ENCODE measurements around the gene SPATA31D3. TPM values are rescaled to one million over a fixed set of nuclear protein-coding genes. Genes with fewer than 3 reads are reported as not detected.

The SPATA31D3 gene
- total and polyA plus RNA-seq, 4 donors: not detected

GRCh38 chr9:81989700-81990099 lies 46.4 kb downstream of the SPATA31D3 start:
- Histone ChIP-seq H3K27ac (ENCODE audit: low read depth in 1 of 2, low read length in 2 of 2) (no peak overlapping the region), H3K4me1 (ENCODE audit: control insufficient read depth in 4 of 4, insufficient read depth in 4 of 4, low read length in 3 of 4) (no peaks in the 10 kb centered on the region), H3K9ac (ENCODE audit: low read depth in 1 of 2, low read length in 2 of 2) (no peak overlapping the region), H3K9me3 (ENCODE audit: control insufficient read depth in 4 of 4, low read length in 3 of 4) (no peaks in the 10 kb centered on the region), H3K4me3 (ENCODE audit: low read depth in 1 of 3, low read length in 3 of 3) (no peak overlapping the region), H3K36me3 (ENCODE audit: control insufficient read depth in 4 of 4, insufficient read depth in 3 of 4, low read depth in 1 of 4, low read length in 3 of 4) (no peaks in the 10 kb centered on the region), H3K27me3 (ENCODE audit: control insufficient read depth in 4 of 4, insufficient read depth in 4 of 4, low read length in 3 of 4) (no peaks in the 10 kb centered on the region)
- WGBS: 97% methylated on average over 1 of the region's 1 CpG
- DNase-seq (ENCODE audit: low spot score): no peak
- TF ChIP-seq ZBTB33 (IDR thresholded peaks at IDR 0.05): no peak
- TF ChIP-seq, protein P1, sequence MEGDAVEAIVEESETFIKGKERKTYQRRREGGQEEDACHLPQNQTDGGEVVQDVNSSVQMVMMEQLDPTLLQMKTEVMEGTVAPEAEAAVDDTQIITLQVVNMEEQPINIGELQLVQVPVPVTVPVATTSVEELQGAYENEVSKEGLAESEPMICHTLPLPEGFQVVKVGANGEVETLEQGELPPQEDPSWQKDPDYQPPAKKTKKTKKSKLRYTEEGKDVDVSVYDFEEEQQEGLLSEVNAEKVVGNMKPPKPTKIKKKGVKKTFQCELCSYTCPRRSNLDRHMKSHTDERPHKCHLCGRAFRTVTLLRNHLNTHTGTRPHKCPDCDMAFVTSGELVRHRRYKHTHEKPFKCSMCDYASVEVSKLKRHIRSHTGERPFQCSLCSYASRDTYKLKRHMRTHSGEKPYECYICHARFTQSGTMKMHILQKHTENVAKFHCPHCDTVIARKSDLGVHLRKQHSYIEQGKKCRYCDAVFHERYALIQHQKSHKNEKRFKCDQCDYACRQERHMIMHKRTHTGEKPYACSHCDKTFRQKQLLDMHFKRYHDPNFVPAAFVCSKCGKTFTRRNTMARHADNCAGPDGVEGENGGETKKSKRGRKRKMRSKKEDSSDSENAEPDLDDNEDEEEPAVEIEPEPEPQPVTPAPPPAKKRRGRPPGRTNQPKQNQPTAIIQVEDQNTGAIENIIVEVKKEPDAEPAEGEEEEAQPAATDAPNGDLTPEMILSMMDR (IDR thresholded peaks at IDR 0.05; ENCODE audit: low read depth, low read length, missing input control): no peak
- TF ChIP-seq GABPA (IDR thresholded peaks at IDR 0.05 in 1 of 2, conservative IDR thresholded peaks at IDR 0.05 in 1 of 2): no peak
- TF ChIP-seq SP1 (IDR thresholded peaks at IDR 0.05): no peak
- TF ChIP-seq RAD21 (IDR thresholded peaks at IDR 0.05): no peak
- TF ChIP-seq HNF4A (conservative IDR thresholded peaks at IDR 0.05): no peak
- no peak for TF ChIP-seq FOXA1 (IDR thresholded peaks at IDR 0.05)
- no peak for TF ChIP-seq RXRA (IDR thresholded peaks at IDR 0.05)

GRCh38 chr9:81993656-81994055 lies 50.4 kb downstream of the SPATA31D3 start:
- no peaks in the 10 kb centered on the region for H3K4me1 ChIP-seq (ENCODE audit: control insufficient read depth in 4 of 4, insufficient read depth in 4 of 4, low read length in 3 of 4)
- H3K9me3 ChIP-seq (ENCODE audit: control insufficient read depth in 4 of 4, low read length in 3 of 4): no peaks in the 10 kb centered on the region
- H3K27me3 ChIP-seq (ENCODE audit: control insufficient read depth in 4 of 4, insufficient read depth in 4 of 4, low read length in 3 of 4): no peaks in the 10 kb centered on the region
- H3K4me3 ChIP-seq (ENCODE audit: low read depth in 1 of 3, low read length in 3 of 3): no peak overlapping the region
- no peak for TF ChIP-seq ATF3 (IDR thresholded peaks at IDR 0.05)
- TF ChIP-seq JUND (IDR thresholded peaks at IDR 0.05): no peak
- no peak for TF ChIP-seq TAF1 (conservative IDR thresholded peaks at IDR 0.05)
- TF ChIP-seq HNF4A (conservative IDR thresholded peaks at IDR 0.05): no peak
- no peak for TF ChIP-seq YY1 (IDR thresholded peaks at IDR 0.05)
- TF ChIP-seq NR2F2 (IDR thresholded peaks at IDR 0.05): no peak
- TF ChIP-seq EGR1 (IDR thresholded peaks at IDR 0.05; ENCODE audit: low read depth in 2 of 2): no peak
- TF ChIP-seq HNF4G (IDR thresholded peaks at IDR 0.05): no peak
- WGBS: 88% methylated on average over 5 of the region's 5 CpGs
- no peaks in the 10 kb centered on the region for H3K36me3 ChIP-seq (ENCODE audit: control insufficient read depth in 4 of 4, insufficient read depth in 3 of 4, low read depth in 1 of 4, low read length in 3 of 4)
- no peak overlapping the region for H3K9ac ChIP-seq (ENCODE audit: low read depth in 1 of 2, low read length in 2 of 2)
- no peak overlapping the region for H3K27ac ChIP-seq (ENCODE audit: low read depth in 1 of 2, low read length in 2 of 2)
- DNase-seq (ENCODE audit: low spot score): no peak

Other genes starting within 250 kb of the SPATA31D3 start
- gene SPATA31D4, start 15.1 kb upstream of the SPATA31D3 start, total RNA-seq: not detected
- gene SPATA31D4, start 15.1 kb upstream of the SPATA31D3 start, polyA plus RNA-seq: not detected
- gene SPATA31D1, start 45.3 kb downstream of the SPATA31D3 start, total RNA-seq: not detected
- not detected for gene SPATA31D1, start 45.3 kb downstream of the SPATA31D3 start, polyA plus RNA-seq